GM21528 (cell line): ENCODE data around the gene SSH2.

Experiments used
- ATAC-seq: cut with Tn5 transposase; IDR thresholded peaks from one replicate; pipeline ENCODE4 v1.9.1; 2021; ENCODE audit warnings: mild to moderate bottlenecking, moderate library complexity; ENCODE audit not compliant: unreplicated experiment, low FRiP score

SSH2 gene

GRCh38 chr17:29643817-29644160 lies 286.2 kb downstream of the SSH2 start:
- no peak for ATAC-seq

GRCh38 chr17:29642171-29642611 lies 287.8 kb downstream of the SSH2 start:
- ATAC-seq: no peak

- ATAC-seq: no peak
These were observed 288.9 kb downstream of the SSH2 start for GRCh38 chr17:29640981-29641642.

- no peak for ATAC-seq
These were observed 289.6 kb downstream of the SSH2 start for GRCh38 chr17:29640413-29640812.

GRCh38 chr17:29633886-29634285 lies 296.1 kb downstream of the SSH2 start:
- no peak for ATAC-seq

- no peak for ATAC-seq
These were observed 299.3 kb downstream of the SSH2 start for GRCh38 chr17:29630630-29631193.

- ATAC-seq: no peak
These were observed 300.2 kb downstream of the SSH2 start for GRCh38 chr17:29629839-29630238.

- ATAC-seq: no peak
These were observed 301.4 kb downstream of the SSH2 start for GRCh38 chr17:29628644-29629043.

- ATAC-seq: no peak
These were observed 302.1 kb downstream of the SSH2 start for GRCh38 chr17:29627951-29628350.

- ATAC-seq: no peak
These were observed 304.8 kb downstream of the SSH2 start for GRCh38 chr17:29625037-29625750.

GRCh38 chr17:29624586-29624985 lies 305.4 kb downstream of the SSH2 start:
- ATAC-seq: no peak

- ATAC-seq: no peak
These were observed 306.8 kb downstream of the SSH2 start for GRCh38 chr17:29623283-29623647.

- ATAC-seq: no peak
These were observed 307.4 kb downstream of the SSH2 start, which contains the start of gene CORO6 for GRCh38 chr17:29622337-29623282. Gene CORO6, minus strand, starts transcription at chr17:29622912. Its CDS starts 1,491 bp downstream, at chr17:29621421.

GRCh38 chr17:29621751-29622194 lies 308.3 kb downstream of the SSH2 start:
- no peak for ATAC-seq

GRCh38 chr17:29620779-29621500 lies 309.1 kb downstream of the SSH2 start:
- no peak for ATAC-seq

GRCh38 chr17:29620271-29620670 lies 309.8 kb downstream of the SSH2 start:
- ATAC-seq: no peak

GRCh38 chr17:29619251-29619650 lies 310.8 kb downstream of the SSH2 start:
- no peak for ATAC-seq

GRCh38 chr17:29618272-29619065 lies 311.6 kb downstream of the SSH2 start:
- ATAC-seq: no peak
